Mammary epithelial cell (primary cell): ENCODE data around the gene AQP7.

Experiments
- CTCF ChIP-seq, 2 donors: IDR thresholded peaks in 1 of 2; conservative IDR thresholded peaks in 1 of 2; 2 replicates each; pipeline ENCODE4 v1.5.1; 2011 to 2012; ENCODE audit warnings: inconsistent platforms in 2 of 2, low read length in 2 of 2, mild to moderate bottlenecking in 2 of 2, control low read depth in 1 of 2, low read depth in 1 of 2; ENCODE audit not compliant: insufficient read depth in 1 of 2; ENCODE audit errors: extremely low read depth in 1 of 2
- EZH2 ChIP-seq: IDR thresholded peaks from 2 replicates; pipeline ENCODE4 v1.6.1; 2012; ENCODE audit warnings: low read length, inconsistent platforms, borderline replicate concordance

- TF ChIP-seq CTCF (conservative IDR thresholded peaks at IDR 0.05 in 1 of 2, IDR thresholded peaks at IDR 0.05 in 1 of 2; ENCODE audit: extremely low read depth in 1 of 2, insufficient read depth in 1 of 2, low read depth in 1 of 2, low read length in 2 of 2), result no peak
- no peak for TF ChIP-seq EZH2
These were observed 29.5 kb downstream of the AQP7 start for GRCh38 chr9:33372900-33373299.
